ENCODE measurements around the gene UTP25.

The UTP25 gene

GRCh38 chr1:209805875-209806760 is 21.7 kb upstream of the UTP25 start, which contains the start of gene IRF6:
TSS of gene IRF6 (minus strand) at chr1:209806142. CDS start at chr1:209801413, 4,729 bp downstream.
- DNase-seq (ENCODE audit: low spot score): peak; percentile 77

- no peak for DNase-seq (ENCODE audit: low spot score)
Measured at GRCh38 chr1:209807509-209807908, 20.3 kb upstream of the UTP25 start.

GRCh38 chr1:209808059-209808581 is 19.7 kb upstream of the UTP25 start:
- no peak for DNase-seq (ENCODE audit: low spot score)

- DNase-seq (ENCODE audit: low spot score): no peak
Measured at GRCh38 chr1:209809611-209810010, 18.2 kb upstream of the UTP25 start.

GRCh38 chr1:209810783-209811182 is 17.0 kb upstream of the UTP25 start:
- no peak for DNase-seq (ENCODE audit: low spot score)

- no peak for DNase-seq (ENCODE audit: low spot score)
Measured at GRCh38 chr1:209813902-209814301, 13.9 kb upstream of the UTP25 start.

GRCh38 chr1:209815490-209815889 is 12.3 kb upstream of the UTP25 start:
- peak; percentile 19 for DNase-seq (ENCODE audit: low spot score)

- DNase-seq (ENCODE audit: low spot score): no peak
Measured at GRCh38 chr1:209815931-209816341, 11.8 kb upstream of the UTP25 start.

- DNase-seq (ENCODE audit: low spot score): no peak
Measured at GRCh38 chr1:209816923-209817322, 10.8 kb upstream of the UTP25 start.

GRCh38 chr1:209817691-209818090 is 10.1 kb upstream of the UTP25 start:
- no peak for DNase-seq (ENCODE audit: low spot score)

GRCh38 chr1:209819058-209819457 is 8.7 kb upstream of the UTP25 start:
- DNase-seq (ENCODE audit: low spot score): no peak

GRCh38 chr1:209820986-209821385 is 6.8 kb upstream of the UTP25 start:
- DNase-seq (ENCODE audit: low spot score): no peak

- DNase-seq (ENCODE audit: low spot score): no peak
Measured at GRCh38 chr1:209822706-209823105, 5.1 kb upstream of the UTP25 start.

- DNase-seq (ENCODE audit: low spot score): peak; percentile 66
Measured at GRCh38 chr1:209823143-209824041, 4.4 kb upstream of the UTP25 start.

- no peak for DNase-seq (ENCODE audit: low spot score)
Measured at GRCh38 chr1:209825591-209826434, 2.0 kb upstream of the UTP25 start.

GRCh38 chr1:209829716-209830115 is 1.9 kb downstream of the UTP25 start:
- DNase-seq (ENCODE audit: low spot score): no peak

GRCh38 chr1:209830722-209831121 is 3.0 kb downstream of the UTP25 start:
- DNase-seq (ENCODE audit: low spot score): no peak

GRCh38 chr1:209831615-209832014 is 3.8 kb downstream of the UTP25 start:
- no peak for DNase-seq (ENCODE audit: low spot score)

GRCh38 chr1:209835782-209836298 is 8.1 kb downstream of the UTP25 start:
- DNase-seq (ENCODE audit: low spot score): no peak

GRCh38 chr1:209837671-209838070 is 9.9 kb downstream of the UTP25 start:
- no peak for DNase-seq (ENCODE audit: low spot score)

GRCh38 chr1:209838537-209838936 is 10.8 kb downstream of the UTP25 start:
- DNase-seq (ENCODE audit: low spot score): no peak
